Tibial artery (tissue), 4 donors: ENCODE data around the gene PGLYRP2.

ENCODE experiments used
- DNase-seq, 2 donors: peaks; one replicate each; pipeline ENCODE4 v3.0.0-alpha.2; 2019
- H3K27ac ChIP-seq, 2 donors: fragments of 200-600 bp; sonication (generic) in 1 of 2; 1 replicate in 1 of 2; 2 replicates in 1 of 2; pipeline ENCODE4 v1.5.1; 2018 to 2019; ENCODE audit warnings: mild to moderate bottlenecking in 1 of 2
- H3K27me3 ChIP-seq, 2 donors: fragments of 200-600 bp; sonication (generic) in 1 of 2; one replicate each; pipeline versions ENCODE4 v1.5.1 to v1.6.0; 2016 to 2019
- H3K36me3 ChIP-seq, 3 donors: fragments of 200-600 bp; sonication (generic) in 2 of 3; one replicate each; pipeline ENCODE4 v1.5.1; 2016 to 2019; ENCODE audit warnings: mild to moderate bottlenecking in 2 of 3
- H3K4me1 ChIP-seq, 4 donors: fragments of 200-600 bp; sonication (generic) in 2 of 4; 1 replicate in 3 of 4; 2 replicates in 1 of 4; pipeline ENCODE4 v1.5.1; 2016 to 2019
- H3K4me3 ChIP-seq, 2 donors: fragments of 200-600 bp; sonication (generic) in 1 of 2; 1 replicate in 1 of 2; 2 replicates in 1 of 2; pipeline ENCODE4 v1.5.1; 2018 to 2019; ENCODE audit warnings: mild to moderate bottlenecking in 2 of 2
- H3K9me3 ChIP-seq, 3 donors: fragments of 200-600 bp; sonication (generic) in 1 of 3; one replicate each; pipeline ENCODE4 v1.5.1; 2016 to 2019
- intact Hi-C: fragments of 100-400 bp; cut with DNase I; formaldehyde crosslinking; loops from one replicate; pipeline ENCODE4 v1.15.0; 2023; ENCODE audit warnings: low total_unique reads
- TF ChIP-seq, protein P1 (sequence below), 2 experiments: fragments of 200-600 bp in 1 of 2; fragments of 450-650 bp in 1 of 2; IDR thresholded peaks; one replicate each; pipeline ENCODE4 v1.5.1; 2017 to 2019; ENCODE audit warnings: antibody characterized with exemption in 2 of 2, mild to moderate bottlenecking in 1 of 2, moderate library complexity in 1 of 2

The PGLYRP2 gene

DNA sequence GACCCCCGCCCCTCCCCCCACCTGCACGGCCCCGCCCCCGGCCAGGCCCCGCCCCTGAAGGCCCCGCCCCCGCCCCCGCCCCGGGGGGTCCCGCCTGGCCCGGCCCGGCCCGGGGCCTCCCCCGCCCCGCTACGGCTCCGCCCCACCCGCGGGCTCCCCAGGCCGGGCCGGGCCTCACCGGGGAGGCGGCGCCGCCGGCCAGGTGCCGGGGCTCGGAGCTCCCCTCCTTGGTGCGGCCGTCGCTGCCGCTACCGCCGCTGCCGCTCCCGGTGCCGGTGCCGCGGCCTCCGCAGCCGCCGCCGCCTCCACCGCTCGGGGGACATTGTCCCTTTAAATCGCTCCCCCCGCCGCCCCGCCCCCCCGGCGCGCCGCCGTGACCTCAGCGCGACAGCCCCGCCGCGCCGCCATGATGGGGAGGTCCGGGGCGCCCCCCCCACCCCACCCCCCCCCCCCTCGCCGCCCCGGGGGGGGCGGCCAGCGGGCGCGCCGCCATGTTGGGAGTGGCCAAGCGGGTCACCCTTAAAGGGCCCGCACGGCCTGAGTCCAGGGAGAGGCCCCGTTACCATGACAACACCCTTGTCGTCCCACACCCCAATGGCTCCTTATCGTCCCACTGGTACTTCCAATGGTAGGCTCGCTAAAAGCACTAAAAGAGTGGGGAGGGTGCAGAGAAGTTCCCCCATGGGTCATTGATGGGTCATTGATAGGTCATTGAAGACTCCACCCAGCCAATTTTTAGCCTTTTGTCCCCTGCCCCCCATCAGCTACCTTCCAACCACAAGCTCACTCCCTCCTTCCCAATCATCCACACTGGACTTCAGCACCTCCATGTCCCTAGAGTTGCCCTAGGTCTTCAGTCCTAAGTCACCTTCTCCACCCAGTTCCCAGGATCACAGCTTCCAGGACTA is 29.4 kb downstream of the PGLYRP2 start, which contains the start of gene WIZ:
Gene WIZ, minus strand, starts transcription at position 337 of the 908 bp plus-strand sequence. CDS start 1,649 bp downstream, outside the sequence.
- H3K27me3 ChIP-seq = peaks cover 0 to 12% of the 10 kb centered on the region in 2 donors
- intact Hi-C loops = loop anchor here (5.0 kb wide), 1 partner anchor 102 kb away; no protein-coding TSS in a partner anchor
- TF ChIP-seq, protein P1, sequence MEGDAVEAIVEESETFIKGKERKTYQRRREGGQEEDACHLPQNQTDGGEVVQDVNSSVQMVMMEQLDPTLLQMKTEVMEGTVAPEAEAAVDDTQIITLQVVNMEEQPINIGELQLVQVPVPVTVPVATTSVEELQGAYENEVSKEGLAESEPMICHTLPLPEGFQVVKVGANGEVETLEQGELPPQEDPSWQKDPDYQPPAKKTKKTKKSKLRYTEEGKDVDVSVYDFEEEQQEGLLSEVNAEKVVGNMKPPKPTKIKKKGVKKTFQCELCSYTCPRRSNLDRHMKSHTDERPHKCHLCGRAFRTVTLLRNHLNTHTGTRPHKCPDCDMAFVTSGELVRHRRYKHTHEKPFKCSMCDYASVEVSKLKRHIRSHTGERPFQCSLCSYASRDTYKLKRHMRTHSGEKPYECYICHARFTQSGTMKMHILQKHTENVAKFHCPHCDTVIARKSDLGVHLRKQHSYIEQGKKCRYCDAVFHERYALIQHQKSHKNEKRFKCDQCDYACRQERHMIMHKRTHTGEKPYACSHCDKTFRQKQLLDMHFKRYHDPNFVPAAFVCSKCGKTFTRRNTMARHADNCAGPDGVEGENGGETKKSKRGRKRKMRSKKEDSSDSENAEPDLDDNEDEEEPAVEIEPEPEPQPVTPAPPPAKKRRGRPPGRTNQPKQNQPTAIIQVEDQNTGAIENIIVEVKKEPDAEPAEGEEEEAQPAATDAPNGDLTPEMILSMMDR (IDR thresholded peaks at IDR 0.05) = no peak
- peak; percentile 81 to 90 for DNase-seq
- peaks cover 0 to 12% (median 0%) of the 10 kb centered on the region in 3 donors for H3K36me3 ChIP-seq
- no peaks in the 10 kb centered on the region for H3K9me3 ChIP-seq
- peaks cover 0 to 53% (median 44%) of the 10 kb centered on the region in 4 donors for H3K4me1 ChIP-seq
- peak within 1 kb of the TSS; percentile 75 to 82 for H3K27ac ChIP-seq
- peak within 1 kb of the TSS; percentile 66 to 87 for H3K4me3 ChIP-seq

DNA sequence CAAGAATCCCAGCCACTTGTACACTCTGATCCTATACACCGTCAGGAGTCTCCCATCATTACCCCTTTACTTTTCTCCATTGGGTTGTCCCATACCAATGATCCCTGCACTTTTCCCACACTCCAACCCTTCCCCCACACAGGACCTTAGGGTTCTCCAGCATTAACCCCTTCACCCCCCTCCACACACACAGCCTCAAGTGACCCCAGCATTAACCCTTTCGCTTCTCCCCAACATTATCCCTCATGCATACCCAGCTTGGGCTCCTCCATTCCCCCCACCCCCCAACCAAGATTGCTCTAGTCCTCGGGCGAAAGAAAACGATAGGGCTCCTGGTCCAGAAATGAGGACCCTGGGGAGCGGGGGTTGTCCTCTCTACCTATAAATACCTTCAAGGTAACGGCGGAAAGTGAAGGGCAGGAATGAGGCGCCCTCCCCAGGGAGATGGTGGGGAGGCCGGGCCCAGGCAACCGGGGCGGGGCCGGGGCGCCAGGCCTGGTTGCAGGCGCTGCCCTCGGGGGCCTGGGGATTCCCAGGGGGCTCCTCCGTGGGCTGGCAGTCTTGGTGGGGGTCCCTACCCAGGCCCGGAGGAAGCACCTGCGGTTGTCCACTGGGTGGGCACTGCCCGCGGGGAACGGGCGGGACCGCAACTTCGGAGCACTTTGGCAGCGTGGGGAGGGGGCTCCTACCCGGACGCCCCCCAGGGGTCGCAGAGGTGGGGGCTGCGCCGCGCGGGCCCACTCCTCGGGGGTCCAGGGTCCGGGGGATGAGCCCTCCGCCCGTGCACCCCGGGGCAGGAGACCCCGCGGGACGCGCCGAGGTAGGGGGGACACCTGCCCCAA is 30.3 kb downstream of the PGLYRP2 start:
- Histone ChIP-seq H3K27me3 (peaks cover 0 to 3% of the 10 kb centered on the region in 2 donors), H3K36me3 (peaks cover 0 to 12% (median 0%) of the 10 kb centered on the region in 3 donors), H3K9me3 (no peaks in the 10 kb centered on the region), H3K27ac (peak overlapping the region; percentile 75 to 82), H3K4me1 (peaks cover 0 to 62% (median 52%) of the 10 kb centered on the region in 4 donors), H3K4me3 (peak overlapping the region; percentile 66 to 87)
- intact Hi-C loops = no loop called here
- DNase-seq = peak in 1 of 2 donors; percentile 70
- TF ChIP-seq, protein P1 (IDR thresholded peaks at IDR 0.05) = no peak

DNA sequence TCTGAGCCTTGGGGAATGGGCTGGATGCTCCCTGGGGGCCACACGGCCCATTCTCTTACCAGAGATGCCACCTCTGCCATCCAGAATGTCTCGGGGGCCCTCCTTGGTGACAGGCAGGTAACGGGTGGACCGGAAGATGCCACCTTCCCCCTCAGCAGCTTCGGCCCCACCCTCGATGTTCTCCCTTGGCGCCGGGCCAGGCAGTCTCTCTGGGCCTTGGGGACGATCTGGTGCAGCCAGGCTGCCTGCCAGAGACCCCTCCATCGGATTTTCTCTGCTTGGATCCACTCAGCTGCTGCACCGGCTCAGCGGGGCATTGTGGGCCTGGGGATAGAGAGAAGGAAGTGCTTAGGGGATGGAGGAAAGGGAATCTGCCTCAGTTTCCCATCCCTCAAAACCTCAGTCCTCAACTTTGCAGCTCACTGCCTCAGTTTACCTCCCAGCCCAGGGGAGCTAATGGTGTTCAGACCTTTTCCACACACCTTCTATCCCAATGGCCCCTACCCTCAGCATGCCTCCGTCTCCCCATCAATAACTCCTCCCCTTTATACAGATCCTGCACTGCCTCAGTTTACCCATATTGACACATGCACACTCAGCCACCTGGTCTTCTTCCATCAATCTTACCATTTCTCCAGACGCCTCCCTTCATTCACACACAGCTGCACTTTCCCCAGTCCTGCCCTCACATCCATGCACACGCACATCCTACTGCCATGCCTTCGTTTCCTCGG is 31.1 kb downstream of the PGLYRP2 start:
- H3K36me3 ChIP-seq = peaks cover 0 to 12% (median 0%) of the 10 kb centered on the region in 3 donors
- TF ChIP-seq, protein P1 (IDR thresholded peaks at IDR 0.05) = no peak
- peak overlapping the region; percentile 75 to 82 for H3K27ac ChIP-seq
- no peaks in the 10 kb centered on the region for H3K27me3 ChIP-seq
- no peaks in the 10 kb centered on the region for H3K9me3 ChIP-seq
- peak in 1 of 2 donors; percentile 67 for DNase-seq
- peaks cover 0 to 63% (median 54%) of the 10 kb centered on the region in 4 donors for H3K4me1 ChIP-seq
- intact Hi-C loops = no loop called here
- H3K4me3 ChIP-seq = no peak overlapping the region

DNA sequence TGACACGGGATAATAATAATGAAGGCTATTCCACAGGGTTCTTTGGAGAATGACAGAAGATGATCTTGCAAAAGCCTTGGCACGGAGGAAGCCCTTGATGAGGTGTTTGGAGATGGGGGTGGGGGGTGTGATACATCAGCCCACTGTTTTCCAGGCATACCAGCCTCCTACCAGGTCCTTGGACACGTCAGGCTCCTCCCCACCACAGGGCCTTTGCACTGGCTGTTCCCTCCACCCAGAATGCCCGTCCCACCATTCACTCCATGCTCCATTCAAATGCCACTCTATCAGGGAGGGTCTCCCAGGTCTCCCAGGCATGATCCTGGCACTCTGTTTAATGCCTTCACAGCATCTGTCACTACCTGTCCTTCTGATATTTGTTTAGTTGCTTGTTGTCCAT is 32.2 kb downstream of the PGLYRP2 start:
- peak overlapping the region; percentile 75 to 79 for H3K27ac ChIP-seq
- TF ChIP-seq, protein P1 (IDR thresholded peaks at IDR 0.05) = no peak
- no peaks in the 10 kb centered on the region for H3K27me3 ChIP-seq
- DNase-seq = no peak
- H3K9me3 ChIP-seq = no peaks in the 10 kb centered on the region
- H3K4me1 ChIP-seq = peaks cover 0 to 59% (median 50%) of the 10 kb centered on the region in 4 donors
- intact Hi-C loops = no loop called here
- no peak overlapping the region for H3K4me3 ChIP-seq
- H3K36me3 ChIP-seq = peaks cover 0 to 12% (median 0%) of the 10 kb centered on the region in 3 donors
